ENCODE measurements around the gene ZNF507.

DNA sequence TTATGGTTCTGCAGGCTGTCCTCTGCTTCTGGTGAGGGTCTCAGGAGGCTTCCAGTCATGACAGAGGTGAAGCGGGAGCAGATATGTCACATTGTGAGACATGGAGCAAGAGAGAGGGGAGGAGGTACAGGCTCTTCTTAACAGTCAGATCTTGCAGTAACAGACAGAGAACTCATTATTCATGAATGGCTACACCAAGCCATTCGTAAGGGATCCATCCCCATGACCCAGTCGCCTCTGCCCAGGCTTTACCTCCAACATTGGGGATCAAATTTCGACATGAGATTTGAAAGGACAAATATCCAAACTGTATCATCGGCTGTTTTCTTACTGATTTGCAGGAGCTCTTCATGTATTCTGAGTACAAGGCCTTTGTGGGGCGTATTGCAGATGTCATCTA lies 21.7 kb downstream of the ZNF507 start:
- TF ChIP-seq, protein P1, sequence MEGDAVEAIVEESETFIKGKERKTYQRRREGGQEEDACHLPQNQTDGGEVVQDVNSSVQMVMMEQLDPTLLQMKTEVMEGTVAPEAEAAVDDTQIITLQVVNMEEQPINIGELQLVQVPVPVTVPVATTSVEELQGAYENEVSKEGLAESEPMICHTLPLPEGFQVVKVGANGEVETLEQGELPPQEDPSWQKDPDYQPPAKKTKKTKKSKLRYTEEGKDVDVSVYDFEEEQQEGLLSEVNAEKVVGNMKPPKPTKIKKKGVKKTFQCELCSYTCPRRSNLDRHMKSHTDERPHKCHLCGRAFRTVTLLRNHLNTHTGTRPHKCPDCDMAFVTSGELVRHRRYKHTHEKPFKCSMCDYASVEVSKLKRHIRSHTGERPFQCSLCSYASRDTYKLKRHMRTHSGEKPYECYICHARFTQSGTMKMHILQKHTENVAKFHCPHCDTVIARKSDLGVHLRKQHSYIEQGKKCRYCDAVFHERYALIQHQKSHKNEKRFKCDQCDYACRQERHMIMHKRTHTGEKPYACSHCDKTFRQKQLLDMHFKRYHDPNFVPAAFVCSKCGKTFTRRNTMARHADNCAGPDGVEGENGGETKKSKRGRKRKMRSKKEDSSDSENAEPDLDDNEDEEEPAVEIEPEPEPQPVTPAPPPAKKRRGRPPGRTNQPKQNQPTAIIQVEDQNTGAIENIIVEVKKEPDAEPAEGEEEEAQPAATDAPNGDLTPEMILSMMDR (IDR thresholded peaks at IDR 0.05), result no peak
- no peak for TF ChIP-seq POLR2A (IDR thresholded peaks at IDR 0.05; ENCODE audit: low read depth)
- TF ChIP-seq POLR2AphosphoS5 (IDR thresholded peaks at IDR 0.05), result no peak

Measured in esophagus muscularis mucosa (tissue), 3 donors.